ENCODE data around the gene CRAMP1.
"Not testable (repeated sequence)": the region's sequence is repeated elsewhere in the genome, so short reads cannot be mapped to it uniquely, and the experiment has no call there.

The CRAMP1 gene

GRCh38 chr16:1718236-1718635, 106.1 kb downstream of the CRAMP1 start:
- not testable (repeated sequence) for DNase-seq

GRCh38 chr16:1719559-1720229, 107.5 kb downstream of the CRAMP1 start:
- DNase-seq, result not testable (repeated sequence)

GRCh38 chr16:1721372-1721771, 109.2 kb downstream of the CRAMP1 start:
- no peak for DNase-seq

- peak; percentile 40 for DNase-seq
Measured at GRCh38 chr16:1723450-1724147, 111.4 kb downstream of the CRAMP1 start.

GRCh38 chr16:1724491-1724890, 112.3 kb downstream of the CRAMP1 start:
- DNase-seq, result no peak

GRCh38 chr16:1726661-1727502, 114.7 kb downstream of the CRAMP1 start:
- no peak for DNase-seq

Measured in activated CD8-positive, alpha-beta memory T cell treated with anti-CD3 and anti-CD28 coated beads, Interleukin-2, amount 50 U/mL, for 4 hours (primary cell).